HepG2 (cell line): ENCODE data around the gene UQCRHL. TPM values are rescaled to one million over a fixed set of nuclear protein-coding genes. Genes with fewer than 3 reads are reported as not detected.

Source experiments
- ATM ChIP-seq: fragments of 450-650 bp; IDR thresholded peaks from 2 replicates; pipeline ENCODE4 v1.7.1; 2017; ENCODE audit warnings: mild to moderate bottlenecking, borderline replicate concordance
- CREB3 ChIP-seq: sonication (generic); formaldehyde crosslinking; IDR thresholded peaks from 2 replicates; pipeline ENCODE4 v1.5.0; 2020; ENCODE audit warnings: missing genetic modification reagents
- EHMT2 ChIP-seq: fragments of 200-600 bp; sonication (generic); IDR thresholded peaks from 2 replicates; pipeline ENCODE4 v1.7.0; 2017; ENCODE audit warnings: antibody characterized with exemption, low read depth, low read length, borderline replicate concordance
- HNRNPH1 ChIP-seq: fragments of 200-400 bp; formaldehyde crosslinking; optimal IDR thresholded peaks from 2 replicates; pipeline ENCODE3; 2017; ENCODE audit warnings: mild to moderate bottlenecking, low read depth, low read length
- KDM5B ChIP-seq: sonication (generic); formaldehyde crosslinking; IDR thresholded peaks from 2 replicates; pipeline ENCODE4 v1.4.0; 2020; ENCODE audit warnings: missing genetic modification reagents, mild to moderate bottlenecking, borderline replicate concordance
- NR2F6 ChIP-seq, 2 experiments: IDR thresholded peaks; 2 replicates each; pipeline ENCODE4 v1.6.1; 2016; ENCODE audit warnings: antibody characterized with exemption in 1 of 2, mild to moderate bottlenecking in 1 of 2
- REXO4 ChIP-seq: sonication (generic); formaldehyde crosslinking; IDR thresholded peaks from 2 replicates; pipeline ENCODE4 v1.8.0; 2022; ENCODE audit warnings: missing genetic modification reagents, mild to moderate bottlenecking, borderline replicate concordance
- SSRP1 ChIP-seq: IDR thresholded peaks from 2 replicates; pipeline ENCODE4 v1.6.1; 2016; ENCODE audit warnings: control low read depth
- TERF1 ChIP-seq: sonication (generic); formaldehyde crosslinking; IDR thresholded peaks from 2 replicates; pipeline ENCODE4 v1.8.0; 2022; ENCODE audit warnings: mild to moderate bottlenecking, missing genetic modification reagents, moderate library complexity
- U2AF1 ChIP-seq: fragments of 200-400 bp; formaldehyde crosslinking; optimal IDR thresholded peaks from 2 replicates; pipeline ENCODE3; 2017; ENCODE audit warnings: mild to moderate bottlenecking, low read depth, low read length
- ZNF343 ChIP-seq: sonication (generic); formaldehyde crosslinking; IDR thresholded peaks from 2 replicates; pipeline ENCODE4 v1.4.0; 2020; ENCODE audit warnings: mild to moderate bottlenecking, missing genetic modification reagents
- ZNF383 ChIP-seq: sonication (generic); formaldehyde crosslinking; IDR thresholded peaks from 2 replicates; pipeline ENCODE4 v1.4.0; 2020; ENCODE audit warnings: missing genetic modification reagents, mild to moderate bottlenecking, borderline replicate concordance
- ZNF407 ChIP-seq: sonication (generic); formaldehyde crosslinking; IDR thresholded peaks from one replicate; pipeline ENCODE4 v1.5.1; 2020; ENCODE audit warnings: mild to moderate bottlenecking, missing genetic modification reagents; ENCODE audit errors: not compliant biosample characterization
- ZNF510 ChIP-seq: sonication (generic); formaldehyde crosslinking; IDR thresholded peaks from 2 replicates; pipeline ENCODE4 v1.4.0; 2020; ENCODE audit warnings: low read depth, mild to moderate bottlenecking, missing genetic modification reagents
- ZNF552 ChIP-seq: sonication (generic); formaldehyde crosslinking; IDR thresholded peaks from 2 replicates; pipeline ENCODE4 v1.9.0; 2022; ENCODE audit warnings: missing genetic modification reagents, mild to moderate bottlenecking, borderline replicate concordance
- ZNF556 ChIP-seq: sonication (generic); formaldehyde crosslinking; IDR thresholded peaks from 2 replicates; pipeline ENCODE4 v1.4.0; 2020; ENCODE audit warnings: mild to moderate bottlenecking, missing genetic modification reagents, borderline replicate concordance
- ZNF672 ChIP-seq: sonication (generic); formaldehyde crosslinking; IDR thresholded peaks from 2 replicates; pipeline ENCODE4 v1.8.1; 2022; ENCODE audit warnings: missing genetic modification reagents
- ZNF674 ChIP-seq: sonication (generic); formaldehyde crosslinking; IDR thresholded peaks from 2 replicates; pipeline ENCODE4 v1.5.0; 2020; ENCODE audit warnings: low read depth, mild to moderate bottlenecking, missing genetic modification reagents
- ZNF780A ChIP-seq: sonication (generic); formaldehyde crosslinking; IDR thresholded peaks from 2 replicates; pipeline ENCODE4 v1.8.0; 2022; ENCODE audit warnings: mild to moderate bottlenecking, missing genetic modification reagents, moderate library complexity
- polyA plus RNA-seq, 8 experiments: library from polyadenylated mRNA; depleted of rRNA in 3 of 8; stranded (reverse) in 7 of 8; unstranded in 1 of 8; fragments of >200 nt; fragmentation: Illumina TruSeq in 4 of 8; extraction: Trizol in 4 of 8; gene quantifications; 2 replicates each; pipeline versions ENCODE4 v1.2.1 to v1.2.3, GENCODE V29; 2011 to 2016; ENCODE audit warnings: low read depth in 4 of 8, missing spikeins in 1 of 8, mixed read lengths in 1 of 8; ENCODE audit not compliant: insufficient read depth in 1 of 8
- total RNA-seq, 5 experiments: library from RNA; depleted of rRNA; stranded (reverse); fragments of >200 nt; fragmentation: Illumina TruSeq; extraction: Trizol; gene quantifications; 2 replicates each; pipeline ENCODE4 v1.2.3, GENCODE V29; 2016; ENCODE audit warnings: low read depth in 1 of 5

Gene UQCRHL
- total and polyA plus RNA-seq, 2 of the 13 experiments (the other 11 are each of a cell fraction or from before 2014, with no cell fraction given): 1.8 to 2.3 TPM

GRCh38 chr1:15835741-15836510 is 28.5 kb upstream of the UQCRHL start (continued):
- no peak for TF ChIP-seq EHMT2
- no peak for TF ChIP-seq SSRP1 (CRISPR knock-in tag)
- no peak for TF ChIP-seq U2AF1
- TF ChIP-seq ZNF510 (CRISPR knock-in tag): 0 out of 2 replicates have a peak, but pooled peaks have one; percentile 1
- no peak for TF ChIP-seq ZNF672
- no peak for TF ChIP-seq ZNF383 (CRISPR knock-in tag)
- TF ChIP-seq ZNF674 (CRISPR knock-in tag): no peak
- peak; percentile 60 for TF ChIP-seq KDM5B (CRISPR knock-in tag)
- TF ChIP-seq CREB3 (CRISPR knock-in tag): no peak
- TF ChIP-seq ZNF552 (CRISPR knock-in tag): no peak
- no peak for TF ChIP-seq ZNF780A (CRISPR knock-in tag)
- TF ChIP-seq NR2F6 (IDR thresholded peaks at IDR 0.05): no peak
- no peak for TF ChIP-seq NR2F6 (CRISPR knock-in tag; IDR thresholded peaks at IDR 0.05)
- no peak for TF ChIP-seq TERF1 (CRISPR knock-in tag)
- peak; percentile 74; the same call in 1 of the 2 replicates for TF ChIP-seq ZNF556 (CRISPR knock-in tag)
- no peak for TF ChIP-seq ATM
- TF ChIP-seq ZNF343 (CRISPR knock-in tag): no peak
- TF ChIP-seq REXO4 (CRISPR knock-in tag): no peak
- TF ChIP-seq ZNF407 (CRISPR knock-in tag): no peak
- TF ChIP-seq HNRNPH1: no peak
